ENCODE results near the gene NMT1. TPM values are rescaled to one million over a fixed set of nuclear protein-coding genes. Genes with fewer than 3 reads are reported as not detected.

The NMT1 gene
- total and polyA plus RNA-seq, 10 donors, result 37.5 to 108 (median 63.9) TPM

GRCh38 chr17:45117334-45117733, 56.2 kb downstream of the NMT1 start:
- H3K4me3 ChIP-seq, result no peak overlapping the region
- WGBS, 5 donors, result 91 to 98% (median 92%) methylated on average over 4 of the region's 4 CpGs
- H3K27me3 ChIP-seq (replicated peaks in 1 of 7), result peaks cover 0 to 14% (median 4%) of the 10 kb centered on the region in 7 donors
- intact Hi-C loops (cut with DNase I; ENCODE audit: low total_unique reads), result no loop called here
- no peak for DNase-seq
- peaks cover 0 to 6% (median 0%) of the 10 kb centered on the region in 6 donors for H3K4me1 ChIP-seq
- no peak overlapping the region for H3K27ac ChIP-seq
- H3K9me3 ChIP-seq, result no peaks in the 10 kb centered on the region
- peaks cover 0 to 3% (median 0%) of the 10 kb centered on the region in 6 donors for H3K36me3 ChIP-seq
- no peak for TF ChIP-seq POLR2AphosphoS5 (IDR thresholded peaks at IDR 0.05)
- no peak for TF ChIP-seq POLR2A (IDR thresholded peaks at IDR 0.05)
- no peak for TF ChIP-seq CTCF (IDR thresholded peaks at IDR 0.05 in 8 of 11, conservative IDR thresholded peaks at IDR 0.05 in 3 of 11)

GRCh38 chr17:45117848-45118646, 56.9 kb downstream of the NMT1 start:
- DNase-seq, result no peak
- H3K4me1 ChIP-seq, result peaks cover 0 to 4% (median 0%) of the 10 kb centered on the region in 6 donors
- H3K27ac ChIP-seq, result no peak overlapping the region
- TF ChIP-seq POLR2AphosphoS5 (IDR thresholded peaks at IDR 0.05) (no peak), CTCF (IDR thresholded peaks at IDR 0.05 in 8 of 11, conservative IDR thresholded peaks at IDR 0.05 in 3 of 11) (no peak), POLR2A (IDR thresholded peaks at IDR 0.05) (no peak)
- intact Hi-C loops (cut with DNase I; ENCODE audit: low total_unique reads), result no loop called here
- WGBS, 5 donors, result 91 to 96% (median 93%) methylated on average over 15 to 20 of the region's 20 CpGs
- H3K4me3 ChIP-seq, result no peak overlapping the region
- H3K9me3 ChIP-seq, result no peaks in the 10 kb centered on the region
- H3K36me3 ChIP-seq, result peaks cover 0 to 3% (median 0%) of the 10 kb centered on the region in 6 donors
- H3K27me3 ChIP-seq (replicated peaks in 1 of 7), result peaks cover 0 to 14% (median 4%) of the 10 kb centered on the region in 7 donors

- H3K27me3 ChIP-seq (replicated peaks in 1 of 7), result peaks cover 0 to 14% (median 4%) of the 10 kb centered on the region in 7 donors
- H3K27ac ChIP-seq, result no peak overlapping the region
- no peak for TF ChIP-seq POLR2AphosphoS5 (IDR thresholded peaks at IDR 0.05)
- no peak for TF ChIP-seq POLR2A (IDR thresholded peaks at IDR 0.05)
- no peak for TF ChIP-seq CTCF (IDR thresholded peaks at IDR 0.05 in 8 of 11, conservative IDR thresholded peaks at IDR 0.05 in 3 of 11)
- WGBS, 5 donors, result 89 to 98% (median 93%) methylated on average over 15 to 23 of the region's 23 CpGs
- peaks cover 0 to 3% (median 0%) of the 10 kb centered on the region in 6 donors for H3K36me3 ChIP-seq
- H3K4me1 ChIP-seq, result peaks cover 0 to 5% (median 0%) of the 10 kb centered on the region in 6 donors
- intact Hi-C loops (cut with DNase I; ENCODE audit: low total_unique reads), result no loop called here
- H3K4me3 ChIP-seq, result no peak overlapping the region
- DNase-seq, result no peak
- no peaks in the 10 kb centered on the region for H3K9me3 ChIP-seq
Observed at GRCh38 chr17:45118691-45119090, 57.6 kb downstream of the NMT1 start.

- H3K4me3 ChIP-seq, result no peak overlapping the region
- H3K27me3 ChIP-seq (replicated peaks in 1 of 7), result peaks cover 0 to 14% (median 4%) of the 10 kb centered on the region in 7 donors
- no peaks in the 10 kb centered on the region for H3K9me3 ChIP-seq
- peaks cover 0 to 3% (median 0%) of the 10 kb centered on the region in 6 donors for H3K36me3 ChIP-seq
- peaks cover 0 to 17% (median 4%) of the 10 kb centered on the region in 6 donors for H3K4me1 ChIP-seq
- intact Hi-C loops (cut with DNase I; ENCODE audit: low total_unique reads), result no loop called here
- H3K27ac ChIP-seq, result no peak overlapping the region
- TF ChIP-seq CTCF (IDR thresholded peaks at IDR 0.05 in 8 of 11, conservative IDR thresholded peaks at IDR 0.05 in 3 of 11), result no peak
- TF ChIP-seq POLR2AphosphoS5 (IDR thresholded peaks at IDR 0.05), result no peak
- no peak for TF ChIP-seq POLR2A (IDR thresholded peaks at IDR 0.05)
- DNase-seq, result no peak
- WGBS, 5 donors, result 84 to 94% (median 92%) methylated on average over 8 of the region's 8 CpGs
Observed at GRCh38 chr17:45119964-45120363, 58.8 kb downstream of the NMT1 start.

All from spleen (tissue), 11 donors.